GM20000 (cell line): ENCODE data around the gene ARHGAP30.

Experiments
- DNase-seq: peaks from one replicate; pipeline ENCODE4 v3.0.0; 2012; ENCODE audit warnings: low spot score
- CTCF ChIP-seq: IDR thresholded peaks from 2 replicates; pipeline ENCODE4 v1.5.1; 2012; ENCODE audit warnings: mild to moderate bottlenecking, control low read depth; ENCODE audit errors: extremely low read depth, missing control alignments

ARHGAP30 gene

GRCh38 chr1:161076410-161076809, 6.7 kb upstream of the ARHGAP30 start:
- DNase-seq = no peak
- no peak for TF ChIP-seq CTCF

- DNase-seq = no peak
- TF ChIP-seq CTCF = no peak
These were observed 5.1 kb upstream of the ARHGAP30 start for GRCh38 chr1:161074676-161075368.

GRCh38 chr1:161073474-161074121, 3.9 kb upstream of the ARHGAP30 start:
- DNase-seq = no peak
- no peak for TF ChIP-seq CTCF

GRCh38 chr1:161072751-161073449, 3.2 kb upstream of the ARHGAP30 start:
- no peak for TF ChIP-seq CTCF
- DNase-seq = no peak

- peak; percentile 86 for DNase-seq
- TF ChIP-seq CTCF = peak; percentile 74
These were observed 2.2 kb upstream of the ARHGAP30 start for GRCh38 chr1:161071886-161072371.

- TF ChIP-seq CTCF = no peak
- DNase-seq = no peak
These were observed 1.1 kb upstream of the ARHGAP30 start for GRCh38 chr1:161070761-161071160.

- DNase-seq = no peak
- TF ChIP-seq CTCF = no peak
These were observed 450 bp downstream of the ARHGAP30 start for GRCh38 chr1:161069241-161069640.
